WI38 (cell line): ENCODE results near the gene ZIC5.

Source experiments
- H3K4me3 ChIP-seq: 2 replicates; pipeline ENCODE4 v1.5.1; 2011; ENCODE audit warnings: low read depth, mild to moderate bottlenecking, control low read depth, low read length
- CTCF ChIP-seq: IDR thresholded peaks from 2 replicates; pipeline ENCODE4 v1.5.1; 2012; ENCODE audit warnings: low read depth, mild to moderate bottlenecking, control low read depth, low read length

ZIC5 gene

DNA sequence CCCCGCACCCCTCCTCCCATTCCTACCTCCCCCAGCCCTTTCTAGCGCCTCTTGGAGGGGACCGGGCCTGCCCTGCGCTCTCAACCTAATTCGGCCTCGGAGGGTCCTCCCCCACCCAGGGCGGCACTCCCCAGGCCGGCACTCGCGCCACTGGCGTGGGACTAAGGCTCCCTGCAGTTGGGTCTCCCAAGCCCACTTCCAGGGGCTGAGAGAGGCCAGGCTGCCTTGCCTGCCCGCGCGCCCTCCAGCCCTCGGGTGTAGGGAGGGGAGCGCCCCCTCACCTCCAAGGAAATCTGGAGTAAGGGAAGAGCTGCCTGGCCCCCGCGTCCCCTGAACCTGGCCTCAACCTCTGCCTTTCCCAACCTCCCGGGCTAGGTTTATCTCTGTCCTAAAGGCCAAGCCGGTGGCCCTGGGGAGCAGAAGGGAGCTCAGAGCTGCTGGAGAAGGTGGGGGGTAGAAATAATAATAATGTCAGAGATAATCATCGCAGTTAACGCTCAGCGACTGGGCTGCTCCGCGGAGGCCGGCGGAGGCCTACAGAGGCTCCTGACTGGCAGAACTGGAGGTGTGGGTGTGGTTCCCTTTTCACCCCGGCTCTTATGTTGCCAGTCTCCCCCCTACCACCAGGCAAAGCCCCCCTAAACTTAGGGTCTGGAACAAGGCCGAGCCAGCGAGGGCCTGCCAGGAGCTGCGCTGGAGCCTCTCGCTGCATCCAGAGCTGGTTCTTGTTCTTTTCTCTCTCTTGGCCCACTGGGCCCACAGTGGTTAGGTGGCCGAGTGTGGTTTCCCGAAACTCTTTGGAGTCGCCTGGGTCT is 19.7 kb upstream of the ZIC5 start:
- no peak for TF ChIP-seq CTCF
- no peak overlapping the region for H3K4me3 ChIP-seq

GRCh38 chr13:99990126-99990977 is 18.8 kb upstream of the ZIC5 start:
- TF ChIP-seq CTCF, result no peak

DNA sequence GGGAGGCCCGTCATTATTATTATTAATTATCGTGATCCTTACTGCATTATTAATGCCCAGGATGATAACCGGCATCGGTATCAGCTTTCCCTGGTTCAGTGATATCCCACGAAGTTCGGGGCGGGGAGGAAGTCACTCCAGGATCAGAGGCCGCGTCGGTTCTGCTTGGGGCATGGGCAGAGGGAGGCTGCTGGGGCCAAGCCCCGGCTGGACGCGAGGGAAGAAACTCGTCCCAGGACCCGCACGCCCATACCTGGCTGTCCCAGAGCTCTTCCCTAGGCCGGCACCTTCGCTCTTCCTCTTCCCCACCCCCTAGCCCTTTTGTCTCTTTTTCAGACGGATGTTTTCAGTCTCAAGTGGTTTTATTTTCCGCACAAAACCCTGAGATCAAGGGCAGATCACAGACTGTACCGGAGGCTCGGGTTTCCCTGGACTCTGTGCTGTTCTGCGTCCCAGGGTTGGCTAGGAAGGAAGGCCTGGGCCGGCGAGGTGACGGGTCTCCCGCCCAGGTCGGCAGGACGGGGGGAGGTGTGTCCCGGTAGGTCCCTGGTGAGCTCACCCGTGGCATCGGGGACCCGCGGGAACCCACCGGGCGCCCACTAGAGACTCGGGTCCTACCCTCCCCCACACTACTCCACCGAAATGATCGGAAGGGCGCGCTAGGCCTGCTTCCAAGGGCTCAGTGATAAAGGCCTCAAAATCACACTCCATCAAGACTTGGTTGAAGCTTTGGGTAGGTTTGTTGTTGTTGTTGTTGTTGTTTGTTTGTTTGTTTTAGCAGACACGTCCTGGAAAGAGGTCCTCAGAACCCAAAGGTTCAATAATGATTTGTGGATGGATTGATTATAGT is 17.9 kb upstream of the ZIC5 start:
- H3K4me3 ChIP-seq, result no peak overlapping the region
- TF ChIP-seq CTCF, result no peak

More at GRCh38 chr13:99990126-99990977, 18.8 kb upstream of the ZIC5 start:
- H3K4me3 ChIP-seq, result no peak overlapping the region

- TF ChIP-seq CTCF, result no peak
- H3K4me3 ChIP-seq, result no peak overlapping the region
Measured at GRCh38 chr13:99988529-99989275, 17.1 kb upstream of the ZIC5 start.

DNA sequence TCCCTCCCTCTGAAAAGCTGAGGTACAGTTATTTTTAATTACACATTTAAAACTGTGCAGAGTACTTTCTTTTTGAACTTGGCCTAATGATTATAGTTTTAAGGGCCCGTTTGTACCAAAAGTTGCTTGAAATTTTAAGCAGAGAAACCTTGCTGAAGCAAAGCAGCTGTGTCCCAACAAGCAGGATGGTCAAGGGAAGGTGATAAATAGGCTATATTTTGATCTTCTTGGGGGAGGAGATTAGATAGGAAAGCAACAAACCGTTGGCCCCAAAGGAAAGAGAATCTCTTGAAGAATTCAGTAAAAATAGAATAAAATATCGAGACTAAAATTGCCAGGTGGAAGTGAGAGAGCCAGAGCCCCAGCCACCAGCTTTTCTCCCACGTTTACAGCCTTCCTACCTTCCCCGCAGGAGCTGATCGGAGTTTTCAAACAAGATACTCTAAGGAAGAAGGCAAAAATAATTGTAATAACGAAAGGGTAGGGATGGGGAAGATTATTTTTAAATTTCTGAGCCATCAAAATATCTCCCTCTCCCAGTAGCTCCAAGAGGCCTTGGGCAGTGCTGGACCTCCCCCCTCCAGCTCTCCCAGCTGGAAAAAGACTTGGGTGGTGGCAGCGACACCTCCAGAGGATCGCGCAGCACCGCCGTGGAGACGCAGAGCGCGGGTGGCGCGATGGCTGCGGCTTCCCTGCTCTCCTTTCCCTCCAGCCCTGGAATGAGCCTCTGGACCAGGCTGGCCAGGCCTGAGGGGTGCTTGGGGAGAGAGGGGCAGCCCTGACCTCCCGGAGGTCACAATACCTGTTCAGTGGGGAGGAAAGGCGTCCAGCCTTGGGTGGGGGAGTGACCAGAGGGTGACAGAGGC is 15.8 kb upstream of the ZIC5 start:
- no peak for TF ChIP-seq CTCF
- H3K4me3 ChIP-seq, result no peak overlapping the region

DNA sequence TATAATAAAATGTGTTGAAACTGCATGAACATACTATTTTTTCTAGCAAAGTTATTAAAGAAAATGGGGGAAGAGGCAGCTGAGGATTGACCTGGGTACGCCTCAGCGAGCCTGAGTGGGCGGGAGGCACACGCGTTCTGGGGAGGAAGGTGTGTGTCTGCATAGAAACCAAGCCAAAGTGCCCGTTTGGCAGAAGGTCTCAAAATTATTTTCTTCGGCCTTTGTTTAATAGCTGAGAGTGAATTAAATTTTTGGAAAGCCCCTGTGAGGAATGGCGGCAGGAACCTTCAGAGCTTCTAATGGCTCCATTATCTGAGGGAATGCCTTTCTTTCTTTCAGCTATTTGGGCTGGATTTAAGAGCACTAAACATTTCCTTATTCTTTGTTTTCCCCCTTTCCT is 15.2 kb upstream of the ZIC5 start:
- TF ChIP-seq CTCF, result no peak
- H3K4me3 ChIP-seq, result no peak overlapping the region
